HG03342 (cell line): Measurements from ENCODE around the gene SGCD.

Experiments
- ATAC-seq: cut with Tn5 transposase; IDR thresholded peaks from one replicate; pipeline ENCODE4 v1.9.1; 2021; ENCODE audit warnings: mild to moderate bottlenecking, moderate library complexity; ENCODE audit not compliant: unreplicated experiment

The SGCD gene

DNA sequence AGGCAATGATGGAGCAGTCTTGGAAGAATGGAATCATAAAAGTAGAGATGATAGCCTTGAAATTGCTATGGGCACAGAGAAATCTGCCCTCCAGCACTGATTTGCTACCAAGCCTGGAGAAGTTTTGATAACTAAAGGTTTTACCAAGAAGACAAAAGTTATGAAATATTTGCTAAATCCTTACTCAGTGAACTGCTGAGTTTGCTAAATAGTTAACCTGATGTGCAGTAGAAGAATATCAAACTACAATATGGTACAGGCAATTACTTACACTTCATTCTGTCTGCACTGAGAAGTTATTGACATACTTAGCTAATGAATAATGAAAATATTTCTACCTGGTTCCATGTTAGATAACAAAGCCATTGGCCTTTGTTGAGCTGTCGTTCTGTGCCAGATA, 124.5 kb downstream of the SGCD start:
- ATAC-seq: no peak

- ATAC-seq: no peak
These were observed 129.9 kb downstream of the SGCD start for GRCh38 chr5:156456857-156457256.

DNA sequence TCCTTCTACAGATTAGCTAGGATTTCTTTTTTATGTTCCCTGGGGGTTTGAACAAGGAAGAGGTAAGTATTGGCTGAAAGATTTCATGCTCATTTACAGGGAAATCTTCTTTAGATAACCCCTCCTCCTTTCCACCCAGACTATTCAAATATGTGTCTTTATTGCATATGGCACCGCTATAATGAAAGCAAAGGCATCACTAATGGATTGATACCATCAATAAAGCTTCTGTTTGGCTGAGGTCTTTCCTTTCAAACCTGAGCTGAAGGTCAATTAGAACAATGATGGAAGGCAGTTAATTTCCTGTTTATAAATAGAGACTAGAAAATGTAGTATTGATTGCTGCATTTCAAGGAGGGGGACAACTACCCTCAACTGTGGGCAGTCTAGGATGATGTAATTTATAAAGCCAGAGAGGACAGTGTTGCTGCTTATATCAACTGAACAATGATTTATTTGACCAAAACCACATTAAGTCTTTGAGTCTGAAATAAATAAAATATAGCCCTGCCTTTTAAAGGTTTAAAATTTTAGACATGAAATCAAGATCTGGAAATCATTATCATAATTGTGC, 132.9 kb downstream of the SGCD start:
- no peak for ATAC-seq

- ATAC-seq: no peak
These were observed 133.5 kb downstream of the SGCD start for GRCh38 chr5:156460471-156460870.

- ATAC-seq: no peak
These were observed 139.9 kb downstream of the SGCD start for GRCh38 chr5:156466871-156467270.

DNA sequence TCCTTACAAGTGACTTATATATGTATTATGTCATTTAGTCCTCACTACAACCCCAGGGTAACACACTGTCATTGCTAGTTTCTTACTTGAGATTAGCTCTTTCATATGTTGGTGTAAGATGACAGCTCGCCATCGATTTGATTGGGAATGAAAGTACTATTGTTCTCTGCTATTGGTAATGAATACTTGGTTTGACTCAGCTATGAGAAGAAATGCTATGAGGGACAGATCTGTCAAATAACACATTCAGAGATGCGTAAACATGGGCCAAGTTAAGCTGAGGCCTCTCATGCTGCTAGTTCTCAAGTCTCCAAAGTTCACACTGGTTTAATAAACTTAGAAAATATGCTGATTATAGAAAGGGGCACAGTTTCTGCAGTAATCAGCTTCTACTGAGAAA, 142.7 kb downstream of the SGCD start:
- no peak for ATAC-seq

GRCh38 chr5:156471893-156472292, 144.9 kb downstream of the SGCD start:
- no peak for ATAC-seq

- ATAC-seq: no peak
These were observed 146.4 kb downstream of the SGCD start for GRCh38 chr5:156473269-156473908.

DNA sequence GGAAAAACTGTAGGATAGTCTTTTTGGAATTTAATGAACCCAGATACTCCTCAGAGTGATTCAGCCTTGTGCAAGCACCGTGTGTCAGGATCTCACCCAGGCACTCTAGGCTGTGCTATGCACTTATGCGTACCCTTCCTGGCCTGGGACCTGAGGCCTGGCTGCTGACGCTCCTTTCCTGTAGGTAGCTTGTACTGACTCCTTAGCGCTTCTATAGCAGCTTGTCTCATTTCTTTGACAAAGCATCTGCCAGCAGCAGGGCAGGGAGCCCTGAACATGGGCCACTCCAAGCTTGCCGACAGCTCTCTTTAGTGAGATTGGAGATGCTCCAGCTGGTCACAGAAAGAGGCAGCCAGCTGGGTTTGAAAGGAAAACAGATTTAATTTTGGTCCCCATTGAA, 147.3 kb downstream of the SGCD start:
- no peak for ATAC-seq

GRCh38 chr5:156475182-156476157, 148.5 kb downstream of the SGCD start:
- no peak for ATAC-seq

GRCh38 chr5:156476158-156476551, 149.2 kb downstream of the SGCD start:
- ATAC-seq: no peak

DNA sequence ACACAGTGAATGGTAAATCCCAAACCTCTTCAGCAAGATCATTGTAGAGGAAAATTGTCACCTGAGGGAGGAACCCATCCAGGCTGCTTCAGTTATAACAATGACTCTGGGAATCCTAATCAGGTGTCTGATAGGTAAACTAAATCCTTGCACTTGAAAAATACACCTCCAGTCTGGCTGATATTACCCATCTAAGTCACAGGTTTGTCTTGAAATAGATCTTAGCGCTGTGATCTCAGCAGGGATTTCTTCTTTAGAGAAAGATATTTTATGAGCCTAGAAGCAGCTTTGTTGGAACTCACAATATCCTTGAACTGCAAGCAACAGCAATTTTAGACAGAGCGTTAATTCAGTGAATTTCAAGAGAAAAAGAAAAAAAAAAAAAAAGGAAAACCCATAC, 149.7 kb downstream of the SGCD start:
- ATAC-seq: no peak

DNA sequence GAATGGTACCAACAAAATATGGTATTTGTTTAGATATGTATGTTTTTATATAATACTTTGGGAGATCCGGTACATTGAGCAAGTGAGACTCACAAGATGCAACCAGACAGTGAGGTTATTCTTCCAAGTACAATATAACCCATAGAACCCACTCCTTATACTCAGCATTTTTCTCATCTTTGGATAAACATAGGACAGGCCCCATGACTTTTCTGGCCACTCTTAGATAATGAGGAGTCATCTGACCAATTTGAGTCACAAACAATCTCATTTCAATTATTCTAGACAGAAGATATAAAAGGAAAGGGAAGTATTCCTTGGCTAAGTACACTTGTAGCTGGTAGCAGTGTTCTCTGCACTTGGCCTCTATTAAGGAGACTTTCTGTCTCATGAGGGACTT, 150.2 kb downstream of the SGCD start:
- no peak for ATAC-seq

DNA sequence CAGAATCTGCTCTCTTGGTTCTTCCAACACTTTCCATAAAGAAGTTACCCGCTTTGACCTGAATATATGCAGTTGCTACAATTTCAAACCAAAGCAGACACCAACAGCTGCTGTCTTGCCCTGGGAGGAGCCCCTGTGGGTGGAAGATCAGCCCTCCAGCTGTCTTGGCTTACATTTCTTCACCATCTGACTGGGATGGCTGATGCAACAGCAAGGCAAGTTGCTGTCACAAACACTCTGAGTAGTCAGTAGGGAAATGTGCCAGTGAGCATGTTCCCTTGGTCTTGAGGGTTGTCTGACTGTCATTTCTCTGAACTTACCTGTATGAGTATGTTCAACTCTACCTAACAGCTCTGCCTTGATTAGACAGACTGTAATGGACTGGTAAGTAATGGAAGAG, 152.9 kb downstream of the SGCD start:
- no peak for ATAC-seq

GRCh38 chr5:156481741-156482140, 154.8 kb downstream of the SGCD start:
- no peak for ATAC-seq

DNA sequence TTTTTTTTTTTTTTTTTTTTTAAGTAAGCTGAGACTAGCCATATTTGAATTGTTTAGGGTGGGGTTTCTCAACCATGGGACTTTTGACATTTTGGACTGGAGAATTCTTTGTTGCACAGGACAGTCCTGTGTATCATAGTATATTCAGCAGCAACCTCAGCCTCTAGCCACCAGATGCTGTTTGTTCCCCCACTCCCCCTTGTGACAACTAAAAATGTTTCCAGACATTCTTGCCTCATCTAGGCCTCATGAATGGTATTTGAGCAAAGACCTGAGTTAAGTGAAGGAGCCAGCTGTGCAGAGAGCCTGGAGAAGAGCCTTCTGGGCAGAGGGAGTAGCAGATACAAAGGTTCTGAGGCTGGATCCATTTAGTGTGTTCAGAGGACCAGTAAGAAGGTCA, 155.9 kb downstream of the SGCD start:
- ATAC-seq: no peak

GRCh38 chr5:156486394-156487238, 159.7 kb downstream of the SGCD start:
- ATAC-seq: no peak

DNA sequence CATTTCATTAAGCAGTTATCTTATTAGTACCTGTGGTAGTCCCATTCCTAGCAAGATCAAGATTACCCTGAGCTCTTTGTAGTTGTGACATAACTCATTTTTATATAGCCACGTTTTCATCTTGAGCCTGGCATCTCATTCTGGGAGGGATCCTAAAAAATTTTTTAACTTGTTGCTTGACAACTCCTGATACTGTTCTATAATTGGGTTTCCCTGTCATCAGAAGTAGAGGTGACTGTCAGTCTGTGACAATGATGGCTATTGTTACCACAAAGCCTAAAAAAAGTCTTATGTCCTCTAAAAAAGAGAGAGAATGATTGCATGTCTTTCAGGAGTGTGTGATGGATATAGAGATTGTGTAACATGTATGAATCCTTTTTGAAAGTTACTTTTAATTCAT, 164.8 kb downstream of the SGCD start:
- no peak for ATAC-seq

- ATAC-seq: no peak
These were observed 169.3 kb downstream of the SGCD start for GRCh38 chr5:156496291-156496690.

GRCh38 chr5:156497804-156498208, 170.8 kb downstream of the SGCD start:
- ATAC-seq: no peak
